ENCODE measurements around the gene EN1. TPM values are rescaled to one million over a fixed set of nuclear protein-coding genes. Genes with fewer than 3 reads are reported as not detected.

EN1 gene
- total RNA-seq, 1 experiment from 2014 or later = 0.35 TPM

Other genes with a start within 250 kb of the EN1 start
- not detected in 2 replicates for gene MARCO, start 94.5 kb upstream of the EN1 start, total RNA-seq (2014; rRNA removed; shearing (Covaris generic))